Activated CD4-positive, alpha-beta memory T cell treated with anti-CD3 and anti-CD28 coated beads, Interleukin-2, amount 10 ng/mL, durations not matched to agents 7 days and 5 days (primary cell): ENCODE data around the gene AQP1. TPM values are rescaled to one million over a fixed set of nuclear protein-coding genes. Genes with fewer than 3 reads are reported as not detected.

ENCODE experiments used
- CTCF ChIA-PET: fragments of 350-600 bp; sonication (Branson Sonifier 250); formaldehyde crosslinking; loops from one replicate; lab custom pipeline; 2021; ENCODE audit warnings: antibody characterized with exemption, inconsistent platforms; lab: Charles Lee
- POLR2A ChIA-PET: fragments of 350-600 bp; sonication (Branson Sonifier 250); formaldehyde crosslinking; loops from one replicate; lab custom pipeline; 2021; ENCODE audit warnings: antibody characterized with exemption; lab: Charles Lee
- DNase-seq: peaks from one replicate; pipeline ENCODE4 v3.0.0-alpha.2; 2020
- H3K27ac Mint-ChIP-seq: one replicate; pipeline ENCODE4 v1.8.0; 2021; ENCODE audit warnings: mild to moderate bottlenecking, mixed read lengths
- H3K27me3 Mint-ChIP-seq: one replicate; pipeline ENCODE4 v1.8.0; 2021; ENCODE audit warnings: mixed read lengths
- H3K36me3 Mint-ChIP-seq: one replicate; pipeline ENCODE4 v1.8.0; 2021; ENCODE audit warnings: low read depth, mixed read lengths
- H3K4me1 Mint-ChIP-seq: one replicate; pipeline ENCODE4 v1.8.0; 2021; ENCODE audit warnings: mixed read lengths
- H3K4me3 Mint-ChIP-seq: one replicate; pipeline ENCODE4 v1.8.0; 2021; ENCODE audit warnings: mild to moderate bottlenecking, mixed read lengths
- H3K9me3 Mint-ChIP-seq: one replicate; pipeline ENCODE4 v1.8.0; 2021; ENCODE audit warnings: mixed read lengths
- total RNA-seq, 2 experiments: library from RNA; stranded (reverse); gene quantifications; one replicate each; pipeline ENCODE4 v1.2.3, GENCODE V29; 2021

The AQP1 gene
- total RNA-seq, 2 experiments from 2014 or later = 0.18 to 0.25 TPM

- CTCF ChIA-PET = no interaction called here
- peaks cover 2% of the 10 kb centered on the region for H3K4me1 Mint-ChIP-seq
- no peaks in the 10 kb centered on the region for H3K9me3 Mint-ChIP-seq
- H3K27ac Mint-ChIP-seq = no peak overlapping the region
- POLR2A ChIA-PET = no interaction called here
- no peaks in the 10 kb centered on the region for H3K36me3 Mint-ChIP-seq
- no peak for DNase-seq
- no peak overlapping the region for H3K4me3 Mint-ChIP-seq
- H3K27me3 Mint-ChIP-seq = no peaks in the 10 kb centered on the region
Measured at GRCh38 chr7:30874656-30875302, 36.9 kb upstream of the AQP1 start.

GRCh38 chr7:30877015-30877769, 34.5 kb upstream of the AQP1 start:
- no peaks in the 10 kb centered on the region for H3K27me3 Mint-ChIP-seq
- no peak for DNase-seq
- CTCF ChIA-PET = no interaction called here
- H3K9me3 Mint-ChIP-seq = no peaks in the 10 kb centered on the region
- no peaks in the 10 kb centered on the region for H3K36me3 Mint-ChIP-seq
- no peak overlapping the region for H3K4me3 Mint-ChIP-seq
- H3K27ac Mint-ChIP-seq = no peak overlapping the region
- POLR2A ChIA-PET = no interaction called here
- H3K4me1 Mint-ChIP-seq = peaks cover 2% of the 10 kb centered on the region

DNA sequence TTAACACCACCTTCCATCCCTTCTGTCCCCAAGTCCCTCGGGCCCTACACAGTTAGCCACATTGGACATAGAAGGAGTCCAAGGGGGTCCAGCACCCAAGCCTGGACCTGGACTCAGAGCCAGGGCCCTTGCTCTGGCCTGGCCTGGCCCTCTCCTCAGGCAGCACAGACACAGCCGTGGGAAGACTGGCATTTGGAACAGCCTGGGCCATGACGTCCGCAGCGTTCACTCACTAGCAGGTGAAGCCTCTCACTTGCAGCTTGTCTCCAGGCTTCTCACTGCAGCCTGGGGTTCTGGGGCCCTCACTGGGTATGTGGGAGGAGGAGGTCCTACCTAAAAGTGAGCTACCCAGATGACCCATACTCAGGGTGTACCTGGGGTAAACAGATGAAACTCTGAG, 33.7 kb upstream of the AQP1 start:
- no peaks in the 10 kb centered on the region for H3K36me3 Mint-ChIP-seq
- no peaks in the 10 kb centered on the region for H3K27me3 Mint-ChIP-seq
- DNase-seq = no peak
- CTCF ChIA-PET = no interaction called here
- H3K27ac Mint-ChIP-seq = no peak overlapping the region
- H3K4me1 Mint-ChIP-seq = peaks cover 2% of the 10 kb centered on the region
- H3K4me3 Mint-ChIP-seq = no peak overlapping the region
- POLR2A ChIA-PET = no interaction called here
- no peaks in the 10 kb centered on the region for H3K9me3 Mint-ChIP-seq

GRCh38 chr7:30879139-30880124, 32.2 kb upstream of the AQP1 start:
- Mint-ChIP-seq H3K36me3 (no peaks in the 10 kb centered on the region), H3K27me3 (no peaks in the 10 kb centered on the region), H3K4me1 (peaks cover 2% of the 10 kb centered on the region), H3K27ac (no peak overlapping the region), H3K9me3 (no peaks in the 10 kb centered on the region), H3K4me3 (no peak overlapping the region)
- ChIA-PET CTCF (no interaction called here), POLR2A (no interaction called here)
- no peak for DNase-seq

DNA sequence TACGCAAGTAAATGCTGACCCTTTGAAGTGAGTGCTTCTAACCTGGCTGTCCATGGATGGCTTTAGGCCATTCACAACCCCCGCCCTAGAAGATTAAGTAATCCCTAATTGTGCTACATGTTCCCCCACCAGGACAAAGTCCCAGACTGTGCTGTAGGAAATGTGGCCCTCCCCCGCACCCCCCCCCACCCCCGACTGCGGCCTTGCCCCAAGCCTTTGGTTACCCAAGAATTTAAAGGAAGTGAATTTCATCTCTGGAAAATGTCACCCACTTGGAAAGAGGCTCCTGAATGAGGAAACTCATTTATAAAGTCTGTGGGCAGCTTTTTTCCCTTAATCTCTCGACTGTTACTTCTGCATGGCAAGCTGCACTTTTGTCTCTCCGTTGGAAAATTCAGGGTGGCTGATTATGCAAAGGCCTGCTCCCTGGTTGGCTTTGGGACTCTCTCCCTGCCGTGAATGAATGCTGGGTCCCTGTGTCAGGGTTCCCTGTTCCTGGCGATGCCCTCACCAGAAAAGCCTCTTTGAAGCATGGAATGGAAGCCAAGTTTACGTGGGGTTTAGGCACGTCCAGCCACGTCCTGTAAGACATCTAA, 31.4 kb upstream of the AQP1 start:
- no peaks in the 10 kb centered on the region for H3K27me3 Mint-ChIP-seq
- H3K4me1 Mint-ChIP-seq = peaks cover 2% of the 10 kb centered on the region
- no peaks in the 10 kb centered on the region for H3K9me3 Mint-ChIP-seq
- no peak overlapping the region for H3K27ac Mint-ChIP-seq
- H3K4me3 Mint-ChIP-seq = no peak overlapping the region
- POLR2A ChIA-PET = no interaction called here
- CTCF ChIA-PET = no interaction called here
- no peaks in the 10 kb centered on the region for H3K36me3 Mint-ChIP-seq
- DNase-seq = no peak

GRCh38 chr7:30880941-30881340, 30.7 kb upstream of the AQP1 start:
- no peaks in the 10 kb centered on the region for H3K9me3 Mint-ChIP-seq
- H3K36me3 Mint-ChIP-seq = no peaks in the 10 kb centered on the region
- no peak overlapping the region for H3K27ac Mint-ChIP-seq
- H3K4me3 Mint-ChIP-seq = no peak overlapping the region
- H3K27me3 Mint-ChIP-seq = no peaks in the 10 kb centered on the region
- H3K4me1 Mint-ChIP-seq = peaks cover 2% of the 10 kb centered on the region
- no peak for DNase-seq
- ChIA-PET CTCF (no interaction called here), POLR2A (no interaction called here)

- Mint-ChIP-seq H3K4me1 (no peaks in the 10 kb centered on the region), H3K36me3 (no peaks in the 10 kb centered on the region), H3K4me3 (no peak overlapping the region), H3K27ac (no peak overlapping the region), H3K27me3 (no peaks in the 10 kb centered on the region), H3K9me3 (no peaks in the 10 kb centered on the region)
- ChIA-PET POLR2A (no interaction called here), CTCF (no interaction called here)
- DNase-seq = no peak
Measured at GRCh38 chr7:30881448-30881847, 30.2 kb upstream of the AQP1 start.

DNA sequence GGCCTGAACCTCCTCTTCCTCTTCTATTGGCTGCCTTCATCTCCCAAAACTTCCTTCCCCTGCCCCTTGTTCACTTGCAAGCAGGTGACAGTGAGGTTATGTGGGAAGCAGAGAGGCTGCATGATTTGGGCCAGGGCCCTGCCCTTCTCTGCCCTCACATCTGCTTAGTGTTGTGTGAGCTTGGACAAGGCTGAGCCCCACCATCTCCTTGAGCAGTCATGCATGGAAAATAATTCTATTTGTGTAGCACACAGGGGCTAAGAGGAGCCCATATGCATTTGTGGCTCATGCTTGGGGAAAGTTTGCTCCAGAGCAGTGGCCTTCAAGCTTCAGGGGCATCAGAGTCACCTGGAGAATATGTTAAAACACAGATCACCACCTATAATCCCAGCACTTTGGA, 26.8 kb upstream of the AQP1 start:
- DNase-seq = no peak
- no peak overlapping the region for H3K4me3 Mint-ChIP-seq
- no peaks in the 10 kb centered on the region for H3K36me3 Mint-ChIP-seq
- ChIA-PET POLR2A (no interaction called here), CTCF (no interaction called here)
- H3K27me3 Mint-ChIP-seq = no peaks in the 10 kb centered on the region
- H3K27ac Mint-ChIP-seq = no peak overlapping the region
- H3K4me1 Mint-ChIP-seq = no peaks in the 10 kb centered on the region
- H3K9me3 Mint-ChIP-seq = no peaks in the 10 kb centered on the region

DNA sequence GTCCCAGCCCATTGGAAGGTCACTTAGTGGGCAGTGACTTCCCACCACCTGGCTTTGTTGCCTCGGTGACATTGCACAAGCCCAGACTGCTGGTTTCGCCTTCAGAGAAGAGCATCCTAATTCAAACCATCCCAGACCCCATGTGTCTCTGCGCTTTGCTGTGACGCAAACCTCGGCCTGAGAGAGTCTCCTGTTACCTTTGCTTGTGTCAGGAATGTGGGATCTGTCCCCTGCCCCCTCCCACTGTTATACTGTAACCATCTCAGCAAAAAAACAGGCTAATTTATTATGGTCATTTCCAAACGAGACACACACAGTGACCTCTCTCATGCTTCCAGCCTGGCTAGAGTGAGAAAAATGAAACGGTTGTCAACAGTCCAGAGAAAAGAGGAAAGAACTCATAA, 25.0 kb upstream of the AQP1 start:
- no peaks in the 10 kb centered on the region for H3K27me3 Mint-ChIP-seq
- CTCF ChIA-PET = no interaction called here
- H3K27ac Mint-ChIP-seq = no peak overlapping the region
- POLR2A ChIA-PET = no interaction called here
- H3K4me1 Mint-ChIP-seq = no peaks in the 10 kb centered on the region
- no peaks in the 10 kb centered on the region for H3K36me3 Mint-ChIP-seq
- no peaks in the 10 kb centered on the region for H3K9me3 Mint-ChIP-seq
- no peak for DNase-seq
- no peak overlapping the region for H3K4me3 Mint-ChIP-seq

DNA sequence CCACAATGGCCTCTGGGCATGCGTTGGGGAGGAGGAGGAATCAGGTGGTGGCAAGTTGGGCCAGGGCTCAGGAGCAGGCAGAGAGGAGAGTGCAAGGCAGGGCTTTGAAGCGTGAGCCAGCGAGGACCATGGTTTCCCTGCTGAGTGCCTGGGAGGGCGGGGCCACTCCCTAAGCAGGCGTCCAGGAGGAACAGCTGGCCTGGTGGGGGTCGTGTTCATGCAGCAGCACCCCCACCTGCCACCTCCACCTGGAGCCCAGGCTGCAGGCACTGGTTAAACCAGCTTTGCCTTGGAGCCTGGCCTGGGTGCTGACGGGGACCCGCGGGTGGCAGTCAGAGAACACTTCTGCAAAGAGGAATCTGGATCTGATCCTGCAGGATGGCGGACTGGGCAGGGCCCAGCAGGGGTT, 24.2 kb upstream of the AQP1 start:
- Mint-ChIP-seq H3K4me1 (no peaks in the 10 kb centered on the region), H3K9me3 (no peaks in the 10 kb centered on the region), H3K36me3 (no peaks in the 10 kb centered on the region), H3K27ac (no peak overlapping the region), H3K4me3 (no peak overlapping the region), H3K27me3 (peaks cover 2% of the 10 kb centered on the region)
- CTCF ChIA-PET = no interaction called here
- POLR2A ChIA-PET = no interaction called here
- DNase-seq = no peak

- Mint-ChIP-seq H3K9me3 (no peaks in the 10 kb centered on the region), H3K4me1 (no peaks in the 10 kb centered on the region), H3K4me3 (no peak overlapping the region), H3K27me3 (peaks cover 3% of the 10 kb centered on the region), H3K27ac (no peak overlapping the region), H3K36me3 (no peaks in the 10 kb centered on the region)
- no peak for DNase-seq
- POLR2A ChIA-PET = no interaction called here
- CTCF ChIA-PET = no interaction called here
Measured at GRCh38 chr7:30888747-30889146, 22.9 kb upstream of the AQP1 start.

DNA sequence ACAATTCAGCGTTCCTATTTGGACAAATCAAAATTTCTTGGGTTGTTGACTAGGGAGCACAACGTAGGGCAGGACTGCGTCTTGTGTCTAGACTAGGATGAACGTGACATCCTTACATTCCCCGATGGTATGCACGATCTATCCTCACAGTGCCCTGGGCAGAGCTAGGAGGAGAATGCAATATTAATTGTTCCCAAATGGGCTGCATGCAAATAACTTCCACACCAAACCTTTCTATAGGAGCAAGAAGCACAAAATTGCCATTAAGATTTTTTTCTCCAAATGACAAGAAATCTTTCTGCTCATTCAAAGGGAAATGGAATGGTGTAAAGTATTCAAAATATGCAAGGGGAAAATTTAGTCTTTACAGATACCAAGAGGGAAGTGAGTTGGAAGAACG, 21.4 kb upstream of the AQP1 start:
- Mint-ChIP-seq H3K27ac (no peak overlapping the region), H3K27me3 (peaks cover 3% of the 10 kb centered on the region), H3K36me3 (no peaks in the 10 kb centered on the region)

GRCh38 chr7:30893357-30893756, 18.3 kb upstream of the AQP1 start:
- no peak overlapping the region for H3K4me3 Mint-ChIP-seq
- ChIA-PET POLR2A (no interaction called here), CTCF (no interaction called here)
- no peak overlapping the region for H3K27ac Mint-ChIP-seq
- H3K36me3 Mint-ChIP-seq = no peaks in the 10 kb centered on the region
- DNase-seq = no peak
- no peaks in the 10 kb centered on the region for H3K4me1 Mint-ChIP-seq
- H3K9me3 Mint-ChIP-seq = no peaks in the 10 kb centered on the region
- H3K27me3 Mint-ChIP-seq = peaks cover 3% of the 10 kb centered on the region

More for the DNA sequence above, 21.4 kb upstream of the AQP1 start:
- Mint-ChIP-seq H3K9me3 (no peaks in the 10 kb centered on the region), H3K4me1 (no peaks in the 10 kb centered on the region), H3K4me3 (no peak overlapping the region)
- ChIA-PET POLR2A (no interaction called here), CTCF (no interaction called here)
- no peak for DNase-seq
